Panc1 (cell line): ENCODE measurements around the gene CDH23.

Source experiments
- POLR2AphosphoS5 ChIP-seq: IDR thresholded peaks from 2 replicates; pipeline ENCODE4 v1.6.1; 2012; ENCODE audit warnings: mild to moderate bottlenecking, low read depth, low read length, moderate library complexity
- SIN3A ChIP-seq: IDR thresholded peaks from 2 replicates; pipeline ENCODE4 v1.6.1; 2012; ENCODE audit warnings: low read depth, mild to moderate bottlenecking, low read length, moderate library complexity, borderline replicate concordance; ENCODE audit not compliant: insufficient read depth
- TF ChIP-seq, protein P1 (sequence below): fragments of 450-650 bp; IDR thresholded peaks from 2 replicates; pipeline ENCODE4 v1.5.1; 2017; ENCODE audit warnings: mild to moderate bottlenecking
- TF ChIP-seq, protein P2 (sequence below), 2 experiments: IDR thresholded peaks; 2 replicates each; pipeline ENCODE4 v1.6.1; 2011 to 2012; ENCODE audit warnings: low read depth in 2 of 2, control low read depth in 1 of 2, low read length in 1 of 2, mild to moderate bottlenecking in 1 of 2, moderate library complexity in 1 of 2; ENCODE audit not compliant: insufficient read depth in 1 of 2

DNA sequence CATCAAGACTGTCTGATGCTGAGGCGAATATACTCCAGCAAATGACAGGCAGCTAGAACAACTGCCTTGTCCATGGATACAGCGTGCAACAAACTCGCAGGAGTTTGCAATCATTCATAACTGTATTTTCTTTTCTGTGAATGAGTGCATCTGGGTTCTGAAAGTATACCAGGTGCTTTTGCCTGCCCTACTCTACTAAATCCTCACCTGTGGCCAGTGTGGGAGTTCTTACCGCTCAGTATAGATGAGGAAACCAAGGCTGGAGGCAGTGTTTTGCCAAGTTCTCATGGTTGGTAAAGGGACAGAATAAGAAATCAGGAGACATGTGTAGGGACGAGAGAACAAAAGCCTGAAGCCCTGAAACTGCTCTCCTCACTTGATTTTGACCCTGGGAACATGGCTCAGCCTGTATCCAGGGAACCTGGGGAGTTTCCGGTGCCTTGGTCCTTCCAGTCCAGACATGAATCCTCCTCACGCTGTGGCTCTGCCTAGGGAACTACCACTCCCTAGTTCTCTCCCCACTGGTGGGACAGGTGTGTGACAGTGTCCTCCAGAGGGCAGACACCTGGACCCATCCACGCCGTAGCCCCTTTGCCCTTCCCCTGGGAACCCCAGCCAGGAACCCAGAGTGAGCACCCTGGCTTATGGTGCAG lies 142.0 kb downstream of the CDH23 start:
- no peak for TF ChIP-seq POLR2AphosphoS5
- TF ChIP-seq, protein P1, sequence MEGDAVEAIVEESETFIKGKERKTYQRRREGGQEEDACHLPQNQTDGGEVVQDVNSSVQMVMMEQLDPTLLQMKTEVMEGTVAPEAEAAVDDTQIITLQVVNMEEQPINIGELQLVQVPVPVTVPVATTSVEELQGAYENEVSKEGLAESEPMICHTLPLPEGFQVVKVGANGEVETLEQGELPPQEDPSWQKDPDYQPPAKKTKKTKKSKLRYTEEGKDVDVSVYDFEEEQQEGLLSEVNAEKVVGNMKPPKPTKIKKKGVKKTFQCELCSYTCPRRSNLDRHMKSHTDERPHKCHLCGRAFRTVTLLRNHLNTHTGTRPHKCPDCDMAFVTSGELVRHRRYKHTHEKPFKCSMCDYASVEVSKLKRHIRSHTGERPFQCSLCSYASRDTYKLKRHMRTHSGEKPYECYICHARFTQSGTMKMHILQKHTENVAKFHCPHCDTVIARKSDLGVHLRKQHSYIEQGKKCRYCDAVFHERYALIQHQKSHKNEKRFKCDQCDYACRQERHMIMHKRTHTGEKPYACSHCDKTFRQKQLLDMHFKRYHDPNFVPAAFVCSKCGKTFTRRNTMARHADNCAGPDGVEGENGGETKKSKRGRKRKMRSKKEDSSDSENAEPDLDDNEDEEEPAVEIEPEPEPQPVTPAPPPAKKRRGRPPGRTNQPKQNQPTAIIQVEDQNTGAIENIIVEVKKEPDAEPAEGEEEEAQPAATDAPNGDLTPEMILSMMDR = no peak
- TF ChIP-seq, protein P2, sequence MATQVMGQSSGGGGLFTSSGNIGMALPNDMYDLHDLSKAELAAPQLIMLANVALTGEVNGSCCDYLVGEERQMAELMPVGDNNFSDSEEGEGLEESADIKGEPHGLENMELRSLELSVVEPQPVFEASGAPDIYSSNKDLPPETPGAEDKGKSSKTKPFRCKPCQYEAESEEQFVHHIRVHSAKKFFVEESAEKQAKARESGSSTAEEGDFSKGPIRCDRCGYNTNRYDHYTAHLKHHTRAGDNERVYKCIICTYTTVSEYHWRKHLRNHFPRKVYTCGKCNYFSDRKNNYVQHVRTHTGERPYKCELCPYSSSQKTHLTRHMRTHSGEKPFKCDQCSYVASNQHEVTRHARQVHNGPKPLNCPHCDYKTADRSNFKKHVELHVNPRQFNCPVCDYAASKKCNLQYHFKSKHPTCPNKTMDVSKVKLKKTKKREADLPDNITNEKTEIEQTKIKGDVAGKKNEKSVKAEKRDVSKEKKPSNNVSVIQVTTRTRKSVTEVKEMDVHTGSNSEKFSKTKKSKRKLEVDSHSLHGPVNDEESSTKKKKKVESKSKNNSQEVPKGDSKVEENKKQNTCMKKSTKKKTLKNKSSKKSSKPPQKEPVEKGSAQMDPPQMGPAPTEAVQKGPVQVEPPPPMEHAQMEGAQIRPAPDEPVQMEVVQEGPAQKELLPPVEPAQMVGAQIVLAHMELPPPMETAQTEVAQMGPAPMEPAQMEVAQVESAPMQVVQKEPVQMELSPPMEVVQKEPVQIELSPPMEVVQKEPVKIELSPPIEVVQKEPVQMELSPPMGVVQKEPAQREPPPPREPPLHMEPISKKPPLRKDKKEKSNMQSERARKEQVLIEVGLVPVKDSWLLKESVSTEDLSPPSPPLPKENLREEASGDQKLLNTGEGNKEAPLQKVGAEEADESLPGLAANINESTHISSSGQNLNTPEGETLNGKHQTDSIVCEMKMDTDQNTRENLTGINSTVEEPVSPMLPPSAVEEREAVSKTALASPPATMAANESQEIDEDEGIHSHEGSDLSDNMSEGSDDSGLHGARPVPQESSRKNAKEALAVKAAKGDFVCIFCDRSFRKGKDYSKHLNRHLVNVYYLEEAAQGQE (IDR thresholded peaks at IDR 0.05; ENCODE audit: insufficient read depth in 1 of 2, low read depth in 2 of 2, low read length in 1 of 2) = no peak
- no peak for TF ChIP-seq SIN3A
